B cell (primary cell): ENCODE measurements around the gene ADH1C. TPM values are rescaled to one million over a fixed set of nuclear protein-coding genes. Genes with fewer than 3 reads are reported as not detected.

Experiments used
- ATAC-seq: fragments of 200-7000 bp; cut with Tn5 transposase; one replicate; pipeline ENCODE4 v1.10.0; 2021; ENCODE audit warnings: low read depth, mild to moderate bottlenecking, moderate number of reproducible peaks, moderate library complexity
- CTCF ChIA-PET: fragments of 350-600 bp; sonication (Branson Sonifier 250); formaldehyde crosslinking; loops from one replicate; lab custom pipeline; 2021; ENCODE audit warnings: antibody characterized with exemption, inconsistent platforms; lab: Charles Lee
- POLR2A ChIA-PET: fragments of 350-600 bp; sonication (Branson Sonifier 250); formaldehyde crosslinking; loops from one replicate; lab custom pipeline; 2021; ENCODE audit warnings: antibody characterized with exemption; lab: Charles Lee
- DNase-seq: peaks from one replicate; pipeline ENCODE4 v3.0.0; 2013
- H2AFZ ChIP-seq: 2 replicates; pipeline ENCODE4 v1.6.1; 2012; ENCODE audit warnings: mild to moderate bottlenecking, low read depth, low read length; ENCODE audit not compliant: insufficient read depth, poor library complexity, severe bottlenecking
- H3K27ac ChIP-seq, 2 donors: 1 replicate in 1 of 2; 2 replicates in 1 of 2; pipeline ENCODE4 v1.5.1; 2012 to 2013; ENCODE audit warnings: low read length in 2 of 2, mild to moderate bottlenecking in 2 of 2, moderate library complexity in 1 of 2
- H3K27me3 ChIP-seq, 4 experiments: fragments of 200-600 bp in 1 of 4; sonication (generic) in 1 of 4; replicated peaks in 1 of 4; 1 replicate in 2 of 4; 2 replicates in 2 of 4; pipeline versions ENCODE4 v1.6.1 to v1.7.0; 2013 to 2016; ENCODE audit warnings: low read length in 3 of 4, mild to moderate bottlenecking in 2 of 4, mixed read lengths in 1 of 4, moderate library complexity in 1 of 4; ENCODE audit not compliant: insufficient read depth in 4 of 4, control insufficient read depth in 3 of 4; ENCODE audit errors: control extremely low read depth in 1 of 4
- H3K36me3 ChIP-seq, 2 experiments: replicated peaks in 1 of 2; 1 replicate in 1 of 2; 2 replicates in 1 of 2; pipeline versions ENCODE4 v1.6.1 to v1.7.1; 2013; ENCODE audit warnings: low read length in 1 of 2; ENCODE audit not compliant: insufficient read depth in 2 of 2, control insufficient read depth in 1 of 2; ENCODE audit errors: control extremely low read depth in 1 of 2, extremely low read depth in 1 of 2
- H3K4me1 ChIP-seq, 2 donors: fragments of 200-600 bp in 1 of 2; sonication (generic) in 1 of 2; 1 replicate in 1 of 2; 2 replicates in 1 of 2; pipeline versions ENCODE4 v1.5.1 to v1.6.1; 2013 to 2017; ENCODE audit warnings: low read length in 2 of 2; ENCODE audit not compliant: control insufficient read depth in 2 of 2, insufficient read depth in 2 of 2
- H3K4me2 ChIP-seq: replicated peaks from 2 replicates; pipeline ENCODE3; 2012; ENCODE audit warnings: mild to moderate bottlenecking, low read depth, low read length; ENCODE audit not compliant: poor library complexity, severe bottlenecking
- H3K4me3 ChIP-seq, 5 experiments: fragments of 200-600 bp in 1 of 5; sonication (generic) in 1 of 5; 1 replicate in 3 of 5; 2 replicates in 2 of 5; pipeline versions ENCODE4 v1.5.1 to v1.7.0; 2011 to 2016; ENCODE audit warnings: low read length in 4 of 5, mild to moderate bottlenecking in 4 of 5, low read depth in 2 of 5, control low read depth in 1 of 5, moderate library complexity in 1 of 5; ENCODE audit not compliant: insufficient read depth in 1 of 5; ENCODE audit errors: control extremely low read depth in 1 of 5, extremely low read depth in 1 of 5
- H3K79me2 ChIP-seq: fragments of 200-600 bp; sonication (generic); one replicate; pipeline ENCODE4 v1.6.0; 2016; ENCODE audit warnings: low read length; ENCODE audit not compliant: control insufficient read depth, insufficient read depth
- H3K9ac ChIP-seq: fragments of 200-600 bp; sonication (generic); 2 replicates; pipeline ENCODE4 v1.6.1; 2017; ENCODE audit warnings: mild to moderate bottlenecking, low read length, moderate library complexity
- H3K9me3 ChIP-seq, 3 donors: one replicate each; pipeline versions ENCODE4 v1.6.1 to v1.7.1; 2013; ENCODE audit warnings: low read length in 2 of 3; ENCODE audit not compliant: control insufficient read depth in 2 of 3, insufficient read depth in 1 of 3; ENCODE audit errors: control extremely low read depth in 1 of 3
- H4K20me1 ChIP-seq: 2 replicates; pipeline ENCODE4 v1.6.0; 2012; ENCODE audit warnings: mild to moderate bottlenecking, low read length; ENCODE audit not compliant: insufficient read depth, control insufficient read depth, poor library complexity, severe bottlenecking
- H3K27ac Mint-ChIP-seq: one replicate; pipeline ENCODE4 v1.8.0; 2021; ENCODE audit warnings: mixed read lengths
- H3K27me3 Mint-ChIP-seq: one replicate; pipeline ENCODE4 v1.8.0; 2021; ENCODE audit warnings: mixed read lengths
- H3K4me1 Mint-ChIP-seq: one replicate; pipeline ENCODE4 v1.8.0; 2021; ENCODE audit warnings: mixed read lengths
- H3K4me3 Mint-ChIP-seq: one replicate; pipeline ENCODE4 v1.8.0; 2021; ENCODE audit warnings: mixed read lengths
- H3K9me3 Mint-ChIP-seq: one replicate; pipeline ENCODE4 v1.8.0; 2022; ENCODE audit warnings: mixed read lengths; ENCODE audit not compliant: insufficient read depth
- CTCF ChIP-seq: fragments of 200-600 bp; IDR thresholded peaks from one replicate; pipeline ENCODE4 v1.8.0; 2022; ENCODE audit warnings: antibody characterized with exemption, mild to moderate bottlenecking
- EZH2 ChIP-seq: IDR thresholded peaks from 2 replicates; pipeline ENCODE4 v1.6.1; 2012; ENCODE audit warnings: borderline replicate concordance, low read depth, mild to moderate bottlenecking, moderate library complexity, low read length; ENCODE audit not compliant: insufficient read depth, poor library complexity, severe bottlenecking
- WGBS: methylation state at CpG from one replicate; pipeline ENCODE4 v1.1.5; 2013; ENCODE audit warnings: missing lambda C conversion rate; ENCODE audit not compliant: insufficient coverage; 5-methylcytosine and 5-hydroxymethylcytosine counted together
- intact Hi-C: fragments of 100-400 bp; cut with micrococcal nuclease; formaldehyde crosslinking; loops from one replicate; pipeline ENCODE4 v1.10.0; 2022
- polyA plus RNA-seq: library from polyadenylated mRNA; depleted of rRNA; stranded (reverse); fragments of >200 nt; gene quantifications from 2 replicates; pipeline ENCODE4 v1.2.3, GENCODE V29; 2012
- total RNA-seq, 2 donors: library from RNA; stranded (reverse); fragments of 120-200 nt in 1 of 2; gene quantifications; 1 replicate in 1 of 2; 2 replicates in 1 of 2; pipeline versions ENCODE4 v1.2.3 to v1.2.4, GENCODE V29; 2013 to 2022

The ADH1C gene
- total and polyA plus RNA-seq, 2 donors (not counting 1 experiment from before 2014, with no cell fraction given): not detected

- ChIA-PET CTCF (no interaction called here), POLR2A (no interaction called here)
- Histone ChIP-seq H3K27me3 (peaks cover 0 to 3% (median 1%) of the 10 kb centered on the region in 4 experiments), H3K4me2 (no peak overlapping the region), H3K9me3 (no peaks in the 10 kb centered on the region), H3K79me2 (no peaks in the 10 kb centered on the region), H3K9ac (no peak overlapping the region), H3K4me1 (no peaks in the 10 kb centered on the region), H3K36me3 (no peaks in the 10 kb centered on the region), H3K27ac (no peak overlapping the region), H2AFZ (no peak overlapping the region), H4K20me1 (no peaks in the 10 kb centered on the region), H3K4me3 (no peak overlapping the region)
- TF ChIP-seq EZH2 (no peak), CTCF (no peak)
- DNase-seq (no peak), ATAC-seq (no peak)
- H3K9me3 Mint-ChIP-seq: peaks cover 1% of the 10 kb centered on the region
- intact Hi-C loops: no loop called here
- H3K27me3 Mint-ChIP-seq: peaks cover 6% of the 10 kb centered on the region
- no peak overlapping the region for H3K27ac Mint-ChIP-seq
- H3K4me3 Mint-ChIP-seq: no peak overlapping the region
- H3K4me1 Mint-ChIP-seq: no peaks in the 10 kb centered on the region
Observed at GRCh38 chr4:99389606-99390005, 37.1 kb upstream of the ADH1C start.

- Mint-ChIP-seq H3K27ac (no peak overlapping the region), H3K4me1 (no peaks in the 10 kb centered on the region), H3K9me3 (no peaks in the 10 kb centered on the region), H3K27me3 (peaks cover 11% of the 10 kb centered on the region), H3K4me3 (no peak overlapping the region)
- no peak overlapping the region for H3K4me2 ChIP-seq
- no peaks in the 10 kb centered on the region for H3K36me3 ChIP-seq
- no peaks in the 10 kb centered on the region for H3K4me1 ChIP-seq
- H3K9me3 ChIP-seq: no peaks in the 10 kb centered on the region
- H3K9ac ChIP-seq: no peak overlapping the region
- H4K20me1 ChIP-seq: no peaks in the 10 kb centered on the region
- no peak overlapping the region for H3K27ac ChIP-seq
- ATAC-seq: no peak
- WGBS: 37% methylated on average over 3 of the region's 5 CpGs
- DNase-seq: no peak
- TF ChIP-seq CTCF (no peak), EZH2 (no peak)
- no peaks in the 10 kb centered on the region for H3K79me2 ChIP-seq
- POLR2A ChIA-PET: no interaction called here
- CTCF ChIA-PET: no interaction called here
- H3K4me3 ChIP-seq: no peak overlapping the region
- peaks cover 0 to 3% (median 1%) of the 10 kb centered on the region in 4 experiments for H3K27me3 ChIP-seq
- intact Hi-C loops: no loop called here
- no peak overlapping the region for H2AFZ ChIP-seq
Observed at GRCh38 chr4:99383833-99384392, 31.4 kb upstream of the ADH1C start.
